PC-3 (cell line): ENCODE measurements around the gene SEC16A.

Source experiments
- CTCF ChIP-seq: fragments of 300-600 bp; sonication (generic); conservative IDR thresholded peaks from 2 replicates; pipeline ENCODE4 v1.5.1; 2017; ENCODE audit warnings: antibody characterized with exemption, low read depth, mild to moderate bottlenecking, low read length
- EZH2 ChIP-seq: fragments of 300-600 bp; sonication (generic); IDR thresholded peaks from one replicate; pipeline ENCODE4 v1.6.1; 2017; ENCODE audit warnings: antibody characterized with exemption, mild to moderate bottlenecking, low read length; ENCODE audit not compliant: unreplicated experiment

GRCh38 chr9:136472640-136473353, 10.0 kb downstream of the SEC16A start:
- TF ChIP-seq CTCF: no peak
- TF ChIP-seq EZH2: no peak
